GM19023 (cell line): ENCODE data around the gene PLA2G15.
"Not testable (repeated sequence)": the region's sequence is repeated elsewhere in the genome, so short reads cannot be mapped to it uniquely, and the experiment has no call there.

Experiments
- ATAC-seq: cut with Tn5 transposase; IDR thresholded peaks from one replicate; pipeline ENCODE4 v1.9.1; 2021; ENCODE audit warnings: mild to moderate bottlenecking, moderate library complexity; ENCODE audit not compliant: unreplicated experiment

The PLA2G15 gene

DNA sequence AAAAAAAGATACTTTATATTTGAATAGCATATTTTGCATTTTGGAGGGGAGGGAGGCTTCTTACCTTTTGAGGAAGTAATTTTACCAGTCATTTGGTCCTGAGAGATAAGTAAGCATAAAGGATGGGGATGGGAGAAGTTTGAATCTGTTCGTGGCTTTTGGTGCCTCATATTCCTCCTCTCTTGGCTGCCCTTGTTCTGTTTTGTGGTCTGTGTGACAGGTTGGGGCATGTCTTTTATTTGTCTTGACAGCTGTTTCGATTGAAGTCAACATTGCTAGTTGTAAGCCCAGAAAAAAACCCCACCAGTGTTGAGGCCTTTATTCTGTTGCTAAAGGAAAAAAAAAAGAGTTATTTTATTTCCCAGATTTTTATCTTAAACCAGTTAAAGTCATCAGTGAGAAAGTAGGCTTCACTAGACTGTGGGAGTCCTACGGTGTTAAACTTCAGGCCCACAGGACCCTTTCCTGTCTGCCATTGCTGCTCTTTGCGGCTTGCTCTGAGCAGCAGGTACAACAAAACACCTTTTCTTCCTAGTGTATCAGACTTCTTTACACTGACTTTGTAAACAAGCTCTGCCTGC lies 30.5 kb downstream of the PLA2G15 start:
- peak; percentile 70 for ATAC-seq

DNA sequence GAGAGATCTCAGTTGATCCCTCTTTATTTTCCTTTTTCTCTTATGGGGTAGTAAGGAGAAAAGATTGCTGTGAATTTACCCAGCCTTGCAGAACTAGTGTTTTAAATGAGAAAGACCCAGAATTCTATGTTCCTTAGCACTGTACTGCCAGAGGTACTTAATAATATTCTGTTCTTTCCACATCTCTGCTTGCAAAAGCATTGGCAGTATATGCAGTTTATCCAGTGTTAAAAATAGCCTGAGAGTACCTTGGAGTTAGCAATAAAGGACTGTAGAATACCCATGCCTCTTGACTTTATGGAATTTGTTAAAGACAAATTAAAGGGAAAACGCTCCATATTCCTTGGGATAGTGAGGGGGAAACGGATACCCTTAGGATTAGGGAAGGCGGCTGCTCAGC lies 31.1 kb downstream of the PLA2G15 start:
- no peak for ATAC-seq

DNA sequence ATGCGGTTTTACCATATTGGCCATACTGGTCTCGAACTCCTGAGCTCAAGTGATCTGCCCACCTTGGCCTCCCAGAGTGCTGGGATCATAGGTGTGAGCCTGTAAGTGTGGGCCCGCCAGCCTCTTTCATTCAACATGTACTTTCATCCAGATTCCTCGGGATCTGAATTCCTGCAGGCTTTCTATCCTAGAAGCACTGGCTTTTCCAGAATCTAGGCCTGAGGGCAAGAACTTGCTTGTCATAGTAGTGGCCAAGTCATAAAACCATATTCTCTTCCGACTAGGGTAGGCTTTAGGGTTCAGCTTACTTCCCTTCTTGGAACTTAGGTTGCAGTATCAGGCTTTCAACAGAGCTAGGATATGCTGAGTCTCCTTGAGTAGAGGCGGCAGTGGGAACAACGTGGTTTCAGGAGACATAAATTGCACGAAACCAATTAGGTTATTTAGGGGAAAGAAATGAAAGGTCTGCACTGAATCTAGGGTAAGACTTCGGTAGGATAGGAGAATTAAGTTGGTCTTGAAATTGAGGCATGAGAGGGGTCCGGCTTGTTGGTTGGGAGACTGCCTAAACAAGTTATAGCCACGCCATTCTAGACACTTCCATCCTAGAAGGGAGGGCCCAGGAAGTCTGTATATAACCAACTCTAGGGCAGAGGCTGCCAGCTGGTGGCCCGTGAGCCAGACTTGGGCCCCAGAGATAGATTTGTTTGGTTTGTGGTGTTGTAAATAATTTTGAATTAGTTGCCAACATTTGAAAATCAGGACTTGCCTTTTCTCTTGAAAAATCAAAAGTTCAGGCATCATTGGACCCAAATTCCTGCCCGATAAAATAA lies 34.8 kb downstream of the PLA2G15 start:
- no peak for ATAC-seq

DNA sequence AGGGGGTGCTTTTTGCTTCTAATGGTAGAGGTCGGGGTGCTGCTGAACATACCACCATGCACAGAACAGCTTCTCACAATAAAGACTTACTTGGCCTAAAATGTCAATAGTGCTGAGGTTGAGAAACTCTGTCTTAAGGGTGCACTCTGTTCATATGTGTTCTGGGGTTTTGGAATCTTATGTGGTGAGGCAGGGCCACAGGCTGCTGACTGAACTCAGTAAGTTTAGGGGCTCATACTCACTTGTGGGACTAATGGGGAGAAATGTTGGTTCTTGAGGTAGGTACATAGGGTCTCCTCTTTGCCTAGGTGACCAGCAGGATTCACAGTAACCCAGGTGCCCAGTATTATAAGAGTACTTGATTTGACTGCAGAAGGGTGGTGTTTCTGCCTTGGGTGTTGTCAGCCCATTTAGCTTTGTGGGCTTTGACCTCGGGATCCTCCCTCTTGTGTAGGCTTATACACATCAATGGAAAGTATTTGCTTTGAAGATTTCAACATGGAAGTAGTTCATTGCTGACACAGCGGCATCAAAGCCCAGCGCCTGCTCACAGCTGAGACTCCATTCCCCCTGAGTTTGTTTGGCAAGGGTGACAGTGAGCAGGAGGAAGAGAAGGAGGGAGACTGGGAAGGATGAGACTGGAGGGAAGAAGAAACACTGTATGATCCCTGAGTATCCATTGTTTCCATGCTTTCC lies 36.3 kb downstream of the PLA2G15 start:
- no peak for ATAC-seq

DNA sequence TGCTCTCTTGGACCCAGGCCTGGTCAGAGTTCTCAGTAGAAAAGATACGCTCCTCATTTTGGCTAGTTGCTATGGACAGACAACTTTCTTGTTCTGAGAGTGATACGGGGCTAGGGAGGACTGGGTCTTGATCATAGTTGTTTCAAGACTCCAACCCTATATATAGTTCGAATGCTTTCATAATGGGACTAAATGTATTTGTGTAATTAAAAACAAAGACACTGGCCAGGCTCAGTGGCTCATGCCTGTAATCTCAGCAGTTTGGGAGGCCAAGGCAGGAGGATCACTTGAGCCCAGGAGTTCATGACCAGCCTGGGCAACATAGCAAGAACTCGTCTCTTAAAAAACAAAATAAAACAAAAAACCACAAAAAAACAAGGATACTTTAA lies 36.9 kb downstream of the PLA2G15 start:
- no peak for ATAC-seq

DNA sequence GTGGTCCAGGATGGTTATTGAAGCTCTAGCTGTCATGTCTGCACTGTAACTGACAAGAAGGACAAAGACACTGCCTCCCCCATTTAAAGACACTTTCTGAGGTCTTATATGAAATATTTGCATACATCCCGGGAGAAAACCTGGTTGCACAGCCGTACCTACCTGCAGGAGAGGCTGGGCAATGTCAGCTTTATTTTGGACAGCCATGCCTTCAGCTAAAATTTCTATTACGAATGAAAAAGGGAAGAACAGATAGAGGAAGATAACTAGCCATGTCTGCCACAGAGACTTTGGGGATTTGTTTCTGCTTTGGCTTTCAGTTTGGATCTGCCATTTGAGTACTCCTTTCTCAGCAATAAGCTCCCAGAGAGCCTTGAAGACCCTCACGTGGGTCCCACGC lies 38.2 kb downstream of the PLA2G15 start:
- ATAC-seq: no peak

DNA sequence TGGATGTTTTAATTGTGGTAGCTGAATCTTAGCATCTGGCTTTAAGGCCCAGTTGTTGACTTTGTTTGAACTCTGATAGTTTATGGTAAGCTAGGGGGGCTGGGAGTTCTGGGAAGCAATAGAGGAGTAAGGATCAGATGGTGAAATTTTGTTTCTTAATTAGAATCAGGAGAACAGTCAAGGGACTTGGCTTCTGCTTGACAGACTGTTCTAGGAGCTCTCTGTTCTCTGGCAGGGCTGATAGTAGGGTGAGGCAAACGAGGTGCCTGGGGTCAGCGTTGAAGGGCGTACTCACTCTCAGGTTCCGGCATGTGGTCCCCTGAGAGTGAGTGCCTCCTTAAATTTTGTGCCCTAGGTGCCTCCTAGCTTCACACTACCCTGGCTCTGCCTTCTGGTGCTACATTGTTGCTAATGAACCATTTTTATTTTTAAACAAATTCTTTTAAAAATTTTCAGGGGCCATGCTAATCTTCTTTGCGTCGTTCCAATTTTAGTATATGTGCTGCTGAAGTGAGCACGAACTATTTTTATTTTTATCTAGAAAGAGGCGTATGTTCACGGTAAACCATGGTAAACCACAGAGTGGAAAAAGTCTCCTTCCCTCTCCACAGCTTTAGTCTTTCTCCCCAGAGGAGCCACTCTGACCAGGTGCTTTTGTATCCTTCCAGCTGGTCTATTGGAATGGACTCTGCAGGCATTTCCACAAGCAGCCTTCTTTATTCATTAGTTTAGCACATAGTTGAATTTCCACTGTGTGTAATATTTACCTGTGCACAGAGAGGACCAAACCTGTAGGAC lies 38.8 kb downstream of the PLA2G15 start:
- ATAC-seq: no peak

DNA sequence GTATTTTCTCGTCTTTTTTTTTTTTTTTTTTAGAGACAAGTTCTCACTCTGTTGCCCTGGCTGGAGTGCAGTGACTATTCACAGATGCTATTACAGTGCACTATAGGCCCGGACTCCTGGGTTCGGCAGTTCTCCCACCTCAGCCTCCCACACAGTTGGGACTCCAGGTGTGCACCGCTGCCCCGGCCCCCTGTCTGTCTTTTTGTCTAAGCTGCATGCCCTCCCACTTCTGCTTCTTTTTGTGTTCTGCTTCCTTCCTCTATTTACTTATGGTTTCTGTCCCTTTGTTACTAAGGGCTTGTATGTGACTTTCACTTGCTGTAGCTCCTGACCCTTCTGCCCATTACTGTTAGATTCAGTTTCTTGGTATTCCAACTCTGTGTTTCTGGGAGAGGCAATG lies 39.7 kb downstream of the PLA2G15 start:
- peak; percentile 51 for ATAC-seq

DNA sequence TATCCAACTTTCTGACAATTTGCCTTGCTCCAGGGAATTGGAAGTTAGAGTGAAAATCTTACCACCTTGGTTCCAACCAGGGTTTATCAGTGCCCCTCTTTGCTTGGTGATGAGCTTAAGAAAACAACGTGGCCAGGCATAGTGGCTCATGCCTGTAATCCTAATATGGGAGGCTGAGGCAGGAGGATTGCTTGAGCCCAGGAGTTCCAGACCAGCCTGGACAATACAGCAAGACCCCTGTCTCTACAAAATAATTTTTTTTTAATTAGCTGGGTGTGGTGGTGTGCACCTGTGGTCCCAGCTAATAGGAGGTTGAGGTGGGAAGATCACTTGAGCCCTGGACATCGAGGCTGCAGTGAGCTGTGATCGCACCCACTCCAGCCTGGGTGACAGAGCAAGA lies 40.5 kb downstream of the PLA2G15 start:
- no peak for ATAC-seq

DNA sequence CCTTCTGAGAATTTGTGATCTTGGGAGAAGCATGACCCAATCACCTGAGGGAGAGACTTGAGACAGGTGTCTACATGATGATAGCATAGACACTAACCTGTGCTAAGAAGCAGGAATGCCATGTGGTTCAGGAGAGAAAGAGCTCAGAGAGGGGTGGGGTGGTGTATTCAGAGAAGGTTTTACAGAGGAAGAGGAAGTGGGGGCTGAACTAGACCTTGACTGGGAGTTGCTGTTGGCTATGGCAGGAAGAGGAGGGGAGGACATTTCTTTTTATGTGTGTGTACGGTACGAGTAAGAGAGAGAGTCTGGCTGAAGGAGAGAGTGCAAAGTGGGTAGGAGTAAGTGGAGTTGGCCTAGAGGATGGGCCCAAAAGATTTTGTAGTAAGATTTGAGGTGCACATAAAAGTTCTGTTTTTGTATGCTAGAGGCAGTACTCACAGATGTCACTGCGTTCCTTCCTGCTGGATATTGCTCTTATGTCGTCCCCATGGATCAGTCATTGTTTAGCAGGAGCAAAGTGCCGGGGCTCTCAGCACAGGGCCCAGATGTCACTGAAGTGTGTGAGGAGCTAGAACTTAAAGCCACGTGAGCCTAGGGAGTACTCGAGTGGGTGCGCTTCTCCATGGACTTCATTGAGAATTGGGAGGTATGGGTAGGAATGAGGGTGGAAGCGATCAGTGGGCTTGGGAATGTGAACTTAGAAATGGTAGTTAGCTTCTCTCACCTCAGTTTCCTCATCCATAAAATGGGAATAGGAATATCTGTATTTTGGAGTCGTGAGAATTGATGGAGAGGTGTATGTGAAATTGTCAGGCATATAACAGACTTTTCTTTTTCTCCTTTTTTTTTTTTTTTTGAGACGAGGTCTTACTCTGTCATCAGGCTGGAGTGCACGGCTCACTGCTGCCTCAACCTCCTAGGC lies 41.2 kb downstream of the PLA2G15 start:
- ATAC-seq: no peak

DNA sequence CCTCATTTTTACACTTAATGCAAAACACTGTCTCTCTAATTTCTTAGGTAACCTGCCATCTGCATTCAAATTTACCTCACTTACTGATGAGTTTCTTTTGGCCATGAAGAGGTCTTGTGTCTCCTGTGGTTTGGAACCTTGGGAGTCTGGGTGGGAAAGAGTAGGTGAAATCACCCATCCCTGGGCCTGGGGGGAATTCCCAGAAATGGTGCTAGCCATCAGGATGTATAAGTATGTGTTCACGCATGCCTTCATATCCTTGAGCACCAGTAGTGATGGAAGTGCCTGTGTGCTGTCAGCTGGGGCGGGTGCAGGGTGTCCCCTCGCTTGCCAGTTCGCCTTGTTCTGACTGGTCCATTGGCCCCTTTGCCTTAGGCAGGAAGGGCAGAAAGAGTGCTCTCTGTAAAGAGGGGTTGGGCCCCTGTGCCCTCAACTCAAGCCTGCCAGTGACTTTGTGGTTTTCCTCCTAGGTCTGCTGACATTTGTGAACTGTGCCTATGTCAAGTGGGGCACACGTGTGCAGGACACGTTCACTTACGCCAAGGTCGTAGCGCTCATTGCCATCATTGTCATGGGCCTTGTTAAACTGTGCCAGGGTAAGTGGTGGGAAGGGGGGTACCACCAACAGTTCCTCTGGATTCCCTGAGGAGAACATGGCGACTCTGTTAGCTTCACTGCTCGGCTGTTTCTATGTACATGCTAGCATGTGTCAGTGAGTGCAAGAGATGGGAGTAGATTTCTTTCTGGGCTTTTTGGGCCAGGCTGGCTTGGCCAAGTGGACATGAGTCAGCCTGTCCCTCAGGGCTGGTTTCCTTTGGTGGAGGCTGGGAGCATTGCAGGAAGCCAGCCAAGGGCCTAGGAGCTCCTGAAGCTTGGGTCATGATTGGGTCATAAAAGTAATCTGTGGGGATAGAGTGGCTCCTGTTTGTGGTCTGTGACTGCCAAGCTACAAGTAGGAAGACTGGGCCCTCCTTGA lies 42.4 kb downstream of the PLA2G15 start:
- no peak for ATAC-seq

DNA sequence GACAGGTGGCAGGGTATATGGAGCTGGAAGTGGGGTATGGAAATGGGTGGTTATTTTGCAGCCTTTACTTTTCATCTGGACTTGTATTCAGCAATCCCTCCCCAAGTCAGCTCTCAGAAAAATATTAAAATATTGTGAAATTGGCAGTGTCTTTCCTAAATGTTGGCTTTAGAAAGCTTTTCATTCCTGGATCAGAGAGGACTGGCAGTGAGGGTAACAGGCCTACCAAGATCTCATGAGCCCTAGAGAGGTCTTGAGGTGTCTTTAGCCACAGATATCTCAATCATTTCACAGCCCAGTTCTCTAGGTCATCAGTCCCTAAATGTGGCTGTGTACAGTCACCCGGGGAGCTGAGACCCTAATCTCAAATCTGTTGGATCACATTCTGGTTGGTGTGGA lies 43.1 kb downstream of the PLA2G15 start:
- no peak for ATAC-seq

DNA sequence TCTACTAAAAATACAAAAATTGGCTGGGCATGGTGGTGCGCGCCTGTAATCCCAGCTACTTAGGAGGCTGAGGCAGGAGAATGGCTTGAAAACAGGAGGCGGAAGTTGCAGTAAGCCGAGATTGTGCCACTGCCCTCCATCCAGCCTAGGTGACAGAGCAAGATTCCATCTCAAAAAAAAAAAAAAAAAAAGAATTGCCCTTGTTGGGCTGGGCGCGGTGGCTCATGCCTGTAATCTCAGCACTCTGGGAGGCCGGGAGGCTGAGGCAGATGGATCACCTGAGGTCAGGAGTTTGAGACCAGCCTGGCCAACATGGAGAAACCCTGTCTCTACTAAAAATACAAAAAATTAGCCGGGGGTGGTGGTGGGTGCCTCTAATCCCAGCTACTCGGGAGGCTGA lies 43.6 kb downstream of the PLA2G15 start:
- ATAC-seq: not testable (repeated sequence)

DNA sequence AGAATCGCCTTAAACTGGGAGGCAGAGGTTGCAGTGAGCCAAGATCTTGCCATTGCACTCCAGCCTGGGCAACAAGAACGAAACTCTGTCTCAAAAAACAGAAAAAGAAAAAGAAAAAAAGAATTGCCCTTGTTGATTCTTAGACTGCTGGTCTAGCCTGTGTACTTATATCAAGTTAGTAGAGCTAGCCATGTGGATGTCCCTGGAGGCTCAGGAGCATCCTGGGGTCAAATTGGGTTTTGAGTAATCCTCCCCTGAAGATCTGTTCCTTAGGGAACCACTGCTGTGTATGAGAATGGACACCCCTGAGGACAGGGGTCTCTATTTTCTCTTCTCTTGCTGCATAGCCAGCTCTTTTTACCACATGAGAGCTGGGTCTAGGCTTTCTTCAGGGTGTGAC lies 44.0 kb downstream of the PLA2G15 start:
- no peak for ATAC-seq

DNA sequence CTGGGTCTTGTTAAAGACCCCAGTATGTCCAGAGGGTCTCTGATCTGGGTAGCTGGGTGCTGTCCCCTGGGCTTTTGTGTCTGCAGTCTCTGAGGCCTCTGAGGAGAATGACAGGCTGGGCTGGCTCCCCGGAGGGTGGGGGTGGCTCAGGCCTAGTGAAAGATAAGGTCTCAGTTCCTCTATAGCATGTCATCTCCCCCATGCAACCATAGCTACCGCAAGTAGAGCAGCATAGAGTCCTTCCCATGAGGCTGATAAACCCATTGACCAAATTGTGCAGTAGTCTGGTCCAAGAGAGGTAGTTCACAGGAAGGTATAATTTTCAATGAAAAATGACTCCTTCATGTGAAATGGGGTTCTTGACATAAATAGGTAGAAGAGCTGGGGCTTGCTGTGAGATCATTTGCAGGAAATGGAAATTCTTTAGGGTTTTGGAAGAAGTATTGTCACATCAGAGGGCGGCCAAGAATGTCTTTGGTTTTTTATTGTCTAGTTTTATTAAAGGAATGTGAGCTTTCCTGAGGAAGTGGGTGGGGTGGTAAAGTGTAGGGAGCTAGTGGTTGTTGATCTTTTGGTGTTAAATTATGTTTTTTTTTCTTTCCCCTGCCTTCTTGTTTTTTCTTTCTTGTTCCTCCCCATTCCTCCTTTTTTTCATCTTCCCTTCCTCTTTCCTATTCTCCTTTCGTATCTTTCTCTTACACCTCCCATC lies 44.6 kb downstream of the PLA2G15 start:
- ATAC-seq: peak; percentile 80

DNA sequence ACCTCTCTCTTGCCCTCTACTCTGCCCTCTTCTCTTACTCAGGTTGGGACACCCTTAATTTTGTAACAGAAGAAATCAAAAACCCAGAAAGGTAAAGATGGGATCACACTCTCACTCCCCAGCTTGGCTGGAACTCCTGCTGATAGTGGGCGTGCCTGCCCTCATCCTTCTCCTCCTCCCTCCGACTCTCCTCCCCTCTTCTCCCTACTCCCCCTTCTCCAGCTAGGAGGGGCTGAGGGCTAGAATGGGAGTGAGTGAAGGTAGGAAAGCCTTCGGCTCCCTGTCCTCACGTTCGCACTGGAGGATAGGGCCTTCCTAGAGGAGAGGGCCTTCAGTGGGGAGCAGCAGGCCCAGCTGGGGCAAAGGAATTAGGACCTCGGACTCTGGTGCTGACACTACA lies 45.3 kb downstream of the PLA2G15 start:
- no peak for ATAC-seq

DNA sequence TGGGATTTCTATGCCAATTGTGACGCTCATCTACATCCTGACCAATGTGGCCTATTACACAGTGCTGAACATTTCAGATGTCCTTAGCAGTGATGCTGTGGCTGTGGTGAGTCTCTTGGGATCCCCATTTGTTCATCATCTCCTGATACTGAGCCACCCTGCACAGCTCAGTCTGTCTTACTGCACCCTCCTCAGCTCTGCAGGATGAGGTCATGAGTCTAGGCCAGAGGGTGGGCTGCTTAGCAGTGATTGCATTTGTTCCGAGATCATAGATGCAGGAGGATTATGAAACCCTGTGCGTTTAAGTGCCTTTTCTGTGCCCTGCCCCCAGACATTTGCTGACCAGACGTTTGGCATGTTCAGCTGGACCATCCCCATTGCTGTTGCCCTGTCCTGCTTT lies 46.1 kb downstream of the PLA2G15 start:
- no peak for ATAC-seq

DNA sequence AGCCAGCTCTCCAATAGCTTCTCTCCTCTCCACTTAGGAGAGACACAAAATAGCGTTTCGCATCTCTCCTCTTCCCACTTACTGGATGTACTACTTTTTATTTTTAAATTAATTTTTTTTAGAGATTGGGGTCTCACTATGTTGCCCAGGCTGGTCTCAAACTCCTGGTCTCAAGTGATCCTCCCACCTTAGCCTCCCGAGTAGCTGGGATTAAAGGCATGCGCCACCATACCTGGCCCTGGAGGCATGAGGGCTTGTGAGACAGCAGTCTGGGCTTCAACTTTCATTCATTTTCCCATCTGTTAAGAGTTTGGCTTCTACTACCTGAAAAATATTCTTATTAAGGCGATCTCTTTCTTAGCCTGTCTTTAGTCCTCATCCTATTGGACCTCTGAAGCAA lies 47.3 kb downstream of the PLA2G15 start:
- ATAC-seq: no peak
